ENCODE data around the gene OSBPL9.
"Not testable (repeated sequence)": the region's sequence is repeated elsewhere in the genome, so short reads cannot be mapped to it uniquely, and the experiment has no call there.

The OSBPL9 gene

DNA sequence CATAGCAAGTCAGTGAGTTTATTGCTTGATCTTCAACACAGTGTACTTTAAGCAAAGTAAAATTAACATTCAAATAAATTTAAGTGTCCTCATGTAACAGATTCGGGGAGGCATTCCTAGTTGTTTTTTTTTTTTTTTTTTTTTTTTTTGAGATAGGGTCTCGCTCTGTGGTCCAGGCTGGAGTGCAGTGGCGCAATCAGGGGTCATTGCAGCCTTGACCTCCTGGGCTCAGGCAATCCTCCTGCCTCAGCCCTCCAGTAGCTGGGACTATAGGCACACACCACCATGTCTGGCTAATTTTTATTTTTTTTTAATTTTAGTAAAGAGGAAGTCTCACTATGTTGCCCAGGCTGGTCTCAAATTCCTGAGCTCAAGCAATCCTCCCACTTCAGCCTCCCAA lies 22.8 kb downstream of the OSBPL9 start:
- no peak for DNase-seq

DNA sequence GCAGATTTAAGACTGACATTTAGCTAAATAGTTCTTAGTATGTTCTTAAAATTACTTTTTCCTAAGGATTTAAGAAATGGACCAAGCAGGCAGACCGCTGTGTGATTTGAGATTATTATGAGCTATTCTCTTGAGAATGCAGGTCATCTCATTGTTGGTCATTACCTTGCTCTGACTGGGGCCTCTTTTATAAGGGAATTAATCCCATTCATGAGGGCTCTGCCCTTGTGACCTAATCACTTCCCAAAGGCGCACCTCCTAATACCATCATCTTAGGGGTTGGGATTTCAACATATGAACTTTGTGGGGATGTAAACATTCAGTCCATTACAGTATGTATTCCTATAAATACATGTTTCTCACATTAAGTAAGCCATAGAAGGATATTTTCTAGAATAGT lies 24.2 kb downstream of the OSBPL9 start:
- DNase-seq: no peak

DNA sequence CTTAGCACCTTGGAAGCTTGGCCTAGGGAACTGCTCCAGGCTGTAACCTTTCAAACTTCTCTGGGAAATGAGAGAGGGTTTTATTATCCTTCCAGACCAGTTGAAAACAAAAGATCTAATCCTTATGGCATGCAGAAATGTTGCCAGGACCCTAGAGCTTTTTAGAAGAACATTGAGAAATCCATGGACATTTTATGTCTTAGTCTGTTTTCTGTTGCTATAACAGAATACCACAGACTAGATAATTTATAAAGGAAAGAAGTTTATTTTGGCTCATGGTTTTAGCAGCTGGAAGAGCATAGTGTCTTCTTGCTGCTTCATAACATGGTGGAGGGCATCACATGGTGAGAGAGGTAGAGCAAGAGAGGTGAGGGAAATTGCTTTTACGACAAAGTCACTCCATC lies 25.8 kb downstream of the OSBPL9 start:
- peak; percentile 90 for DNase-seq

DNA sequence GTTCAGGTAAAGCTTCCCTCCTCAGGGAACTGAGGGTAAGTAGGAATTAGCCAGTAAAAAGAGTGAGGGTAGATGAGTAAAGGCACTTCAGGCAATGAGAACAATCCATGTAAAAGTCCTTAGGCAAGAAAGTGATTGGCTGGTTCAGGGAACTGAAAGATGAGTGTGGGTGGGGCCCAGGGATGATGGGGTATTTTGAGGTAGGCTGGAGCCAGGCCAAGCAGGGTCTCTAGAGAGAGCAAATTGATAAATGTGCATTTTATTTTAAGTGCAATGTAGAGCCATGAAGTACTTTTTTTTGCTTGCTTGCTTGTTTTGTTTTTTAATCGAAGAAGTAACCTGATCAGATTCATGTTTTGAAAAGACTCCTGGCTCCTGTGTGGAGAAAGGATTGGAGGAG lies 26.5 kb downstream of the OSBPL9 start:
- no peak for DNase-seq

DNA sequence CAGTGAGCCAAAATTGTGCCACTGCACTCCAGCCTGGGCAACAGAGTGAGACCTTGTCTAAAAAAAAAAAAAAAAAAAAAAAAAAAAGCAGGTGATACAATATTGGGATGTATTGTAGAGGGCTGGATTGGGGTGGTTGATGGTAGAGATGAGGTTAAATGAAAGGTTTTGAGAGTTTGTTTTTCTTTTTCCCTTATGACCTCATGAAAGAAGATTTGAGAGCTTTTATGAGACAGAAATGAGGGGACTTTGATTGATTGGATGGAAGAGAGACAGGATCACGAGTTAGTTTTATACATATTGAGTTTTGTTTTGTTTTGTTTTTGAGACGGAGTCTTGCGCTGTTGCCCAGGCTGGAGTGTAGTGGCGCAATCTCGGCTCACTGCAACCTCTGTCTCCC lies 27.1 kb downstream of the OSBPL9 start:
- no peak for DNase-seq

DNA sequence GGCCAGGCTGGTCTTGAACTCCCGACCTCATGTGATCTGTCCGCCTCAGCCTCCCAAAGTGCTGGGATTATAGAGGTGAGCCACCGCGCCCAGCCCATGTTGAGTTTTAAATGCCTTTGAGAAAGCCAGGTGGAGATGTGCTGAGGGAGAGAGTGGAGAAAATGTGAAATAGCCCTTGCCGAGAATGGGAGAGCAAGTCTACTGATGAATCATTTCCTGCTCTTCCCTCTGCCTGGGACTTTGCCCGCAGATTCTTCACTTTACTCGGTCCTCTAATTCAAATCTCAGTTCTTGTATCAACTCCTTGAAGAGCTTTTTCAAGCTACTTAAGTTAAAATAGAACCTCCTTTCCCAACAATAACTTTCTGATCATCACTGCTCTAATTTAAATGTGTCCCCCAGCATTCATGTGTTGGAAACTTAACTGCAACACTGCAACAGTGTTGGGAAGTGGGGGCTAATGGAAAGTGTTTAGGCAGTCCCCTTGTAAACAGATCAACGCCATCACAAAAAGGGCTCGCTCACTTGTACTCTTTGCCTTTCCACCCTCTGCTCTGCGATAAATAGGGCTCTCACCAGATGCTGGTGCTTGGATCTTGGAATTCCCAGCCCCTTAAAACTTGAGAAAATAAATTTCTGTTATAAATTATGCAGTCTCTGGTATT lies 27.8 kb downstream of the OSBPL9 start:
- peak; percentile 84 for DNase-seq

DNA sequence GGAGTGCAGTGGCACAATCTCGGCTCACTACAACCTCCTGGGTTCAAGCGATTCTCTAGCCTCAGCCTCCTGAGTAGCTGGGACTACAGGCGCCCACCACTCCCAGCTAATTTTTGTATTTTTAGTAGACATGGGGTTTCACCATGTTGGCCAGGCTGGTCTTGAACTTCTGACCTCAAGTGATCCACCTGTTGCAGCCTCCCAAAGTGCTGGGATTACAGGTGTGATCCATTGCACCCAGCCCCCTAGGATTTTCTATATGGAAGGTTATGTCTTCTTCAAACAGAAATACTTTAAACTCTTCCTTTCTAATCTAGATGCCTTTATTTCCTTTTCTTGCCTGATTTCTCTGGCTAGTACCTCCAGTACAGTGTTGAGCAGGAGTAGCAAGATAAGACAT lies 29.7 kb downstream of the OSBPL9 start:
- DNase-seq: not testable (repeated sequence)

DNA sequence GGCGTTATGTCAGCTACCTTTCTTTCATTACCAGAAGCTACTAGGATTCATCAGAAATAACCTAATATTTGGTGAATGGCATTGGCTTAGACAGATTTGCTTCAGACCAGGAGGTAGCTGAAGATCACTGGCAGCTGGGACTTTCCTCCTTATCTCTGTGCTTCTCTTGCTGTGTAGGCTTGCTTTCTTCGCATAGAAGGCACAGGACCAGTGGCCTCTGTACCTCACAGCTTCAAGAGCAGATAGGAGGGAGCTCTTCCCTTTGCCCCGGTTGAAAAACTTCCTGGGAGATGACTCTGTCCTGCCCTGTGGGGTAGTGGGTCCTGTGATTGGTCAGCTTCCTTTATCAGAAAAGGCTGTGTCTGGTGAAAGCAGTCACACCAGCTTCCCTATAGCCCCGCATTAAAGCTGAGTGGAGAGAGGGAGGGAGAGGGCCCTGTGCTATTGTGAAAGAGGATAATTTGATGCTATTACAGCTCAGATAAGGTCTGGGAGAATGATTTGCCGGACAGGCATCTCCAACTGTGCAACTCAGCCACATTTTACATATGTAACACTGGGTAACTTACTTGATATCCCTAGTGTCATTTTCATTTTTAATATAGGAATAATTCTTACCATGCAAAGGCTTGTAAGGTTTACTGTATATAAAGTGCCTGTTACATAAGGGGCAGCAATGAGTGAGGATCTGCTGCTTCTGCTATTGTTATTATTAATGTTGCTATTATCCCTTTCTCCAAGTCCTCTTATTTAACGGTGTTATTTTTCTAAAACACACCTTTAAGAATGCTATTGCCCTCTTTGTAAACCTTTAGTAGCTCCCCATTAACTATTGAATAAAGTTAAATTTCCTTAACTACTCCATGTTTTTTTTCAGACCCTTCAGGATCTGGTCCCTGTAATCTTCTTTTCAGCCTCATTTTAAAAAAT lies 31.6 kb downstream of the OSBPL9 start:
- peak; percentile 72 for DNase-seq

DNA sequence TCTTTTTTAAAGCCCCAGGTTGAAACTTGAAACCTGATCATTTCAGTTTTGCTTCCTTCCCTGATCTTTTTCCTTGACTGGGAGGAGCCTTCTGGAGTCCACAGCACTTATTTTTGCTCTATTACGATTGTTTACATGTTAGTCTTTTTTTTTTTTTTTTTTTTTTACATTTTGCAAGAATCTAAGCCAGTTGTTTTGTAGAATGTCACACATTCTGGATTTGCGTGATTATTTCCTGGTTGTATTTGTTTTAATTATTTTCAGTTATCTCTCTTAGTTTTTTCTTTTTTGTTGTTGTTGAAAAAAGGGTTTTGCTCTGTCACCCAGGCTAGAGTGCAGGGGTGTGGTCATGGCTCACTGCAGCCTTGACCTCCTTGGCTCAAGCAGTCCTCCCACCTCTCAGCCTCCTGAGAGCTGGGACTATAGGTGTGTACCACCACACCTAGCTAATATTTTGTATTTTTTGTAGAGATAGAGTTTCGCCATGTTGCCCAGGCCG lies 32.8 kb downstream of the OSBPL9 start:
- DNase-seq: no peak

DNA sequence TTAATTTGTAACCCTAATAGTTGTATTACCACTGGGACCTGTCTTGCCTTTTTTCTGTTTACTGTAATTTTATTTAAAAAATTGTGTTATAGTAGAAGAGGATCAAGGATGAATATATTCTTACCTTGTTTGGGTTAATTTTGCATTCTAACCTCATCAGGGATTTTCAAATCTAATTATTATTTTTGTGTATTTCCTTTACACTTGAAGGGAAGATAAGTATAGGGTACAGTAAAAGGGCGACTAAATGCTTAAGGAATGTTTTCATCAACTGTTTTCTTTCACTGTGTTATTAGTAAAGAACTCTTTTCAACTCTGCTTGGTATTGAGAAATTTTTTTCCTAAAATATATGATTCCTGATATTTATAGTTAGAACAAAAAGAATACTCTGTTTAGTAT lies 33.3 kb downstream of the OSBPL9 start:
- DNase-seq: no peak

DNA sequence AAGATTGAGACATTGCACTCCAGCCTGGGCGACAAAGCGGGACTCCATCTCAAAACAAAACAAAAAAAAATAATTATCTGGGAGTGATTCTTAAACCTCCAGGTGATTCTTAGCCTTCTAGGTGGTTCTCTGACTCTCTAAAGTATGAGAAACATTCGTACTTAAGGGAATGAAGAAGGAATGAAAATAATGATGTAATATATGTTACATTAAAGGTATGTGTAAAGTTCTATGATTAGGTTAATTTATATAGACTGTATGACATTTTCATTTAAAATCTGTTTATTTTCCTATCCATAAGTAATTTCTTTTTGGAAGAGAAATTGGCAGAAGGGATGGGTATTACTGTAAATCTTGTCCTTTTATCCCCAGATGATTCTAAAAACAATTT lies 34.7 kb downstream of the OSBPL9 start:
- DNase-seq: no peak

DNA sequence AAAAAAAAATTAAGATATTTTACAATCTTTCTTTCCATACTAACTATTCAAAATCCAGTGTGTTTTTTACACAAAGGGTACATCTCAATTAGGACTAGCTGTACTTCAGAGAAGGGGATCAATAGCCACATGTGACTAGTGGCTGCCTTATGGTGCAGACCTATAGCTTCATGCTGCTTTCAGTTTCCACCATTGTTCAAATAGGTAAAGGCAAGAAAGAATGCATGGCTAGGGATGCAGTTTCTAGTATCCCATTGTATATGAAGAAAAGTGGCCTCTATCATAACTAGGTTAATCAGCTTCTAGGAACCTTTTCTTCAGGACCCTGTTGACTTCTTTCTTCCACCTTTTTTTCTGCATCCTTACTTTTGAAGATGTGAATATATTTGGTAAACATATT lies 35.7 kb downstream of the OSBPL9 start:
- DNase-seq: no peak

DNA sequence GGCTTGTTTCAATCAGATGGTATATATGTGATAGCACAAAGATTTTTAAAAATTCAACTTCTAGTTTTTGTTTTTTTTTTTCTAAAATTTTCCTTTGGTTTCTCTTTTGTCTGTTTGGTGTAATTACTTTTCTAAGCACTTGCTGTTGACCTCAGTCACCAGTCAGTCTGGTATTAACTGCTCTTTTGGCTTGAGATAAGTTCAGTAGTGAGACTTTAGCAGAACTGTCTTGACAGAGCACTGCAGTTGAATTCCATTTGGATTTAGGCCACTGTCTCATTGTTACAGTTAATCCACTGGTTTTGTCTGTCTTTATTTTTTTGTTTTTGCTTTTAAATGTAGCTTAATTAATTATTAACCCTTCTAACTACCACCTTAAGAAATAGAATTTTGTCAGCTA lies 36.2 kb downstream of the OSBPL9 start:
- DNase-seq: no peak

DNA sequence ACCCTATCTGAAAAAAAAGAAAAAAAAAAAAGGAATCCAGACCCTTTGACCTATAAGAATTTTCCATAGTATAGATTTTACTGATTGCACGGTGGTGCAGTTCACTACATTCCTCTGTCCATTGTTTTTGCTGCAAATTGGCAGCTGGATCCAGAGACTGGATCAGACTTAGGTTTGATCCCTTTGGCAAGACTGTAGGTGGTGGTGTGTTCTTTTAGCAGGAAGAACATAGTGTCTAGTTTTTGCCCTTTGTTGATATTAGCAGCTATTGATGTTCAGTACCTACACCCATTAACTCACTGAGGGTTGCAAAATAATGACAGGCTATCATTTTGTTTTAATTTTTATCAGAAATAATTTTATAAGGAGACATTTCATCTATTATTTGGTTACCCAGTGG lies 37.1 kb downstream of the OSBPL9 start:
- DNase-seq: no peak

DNA sequence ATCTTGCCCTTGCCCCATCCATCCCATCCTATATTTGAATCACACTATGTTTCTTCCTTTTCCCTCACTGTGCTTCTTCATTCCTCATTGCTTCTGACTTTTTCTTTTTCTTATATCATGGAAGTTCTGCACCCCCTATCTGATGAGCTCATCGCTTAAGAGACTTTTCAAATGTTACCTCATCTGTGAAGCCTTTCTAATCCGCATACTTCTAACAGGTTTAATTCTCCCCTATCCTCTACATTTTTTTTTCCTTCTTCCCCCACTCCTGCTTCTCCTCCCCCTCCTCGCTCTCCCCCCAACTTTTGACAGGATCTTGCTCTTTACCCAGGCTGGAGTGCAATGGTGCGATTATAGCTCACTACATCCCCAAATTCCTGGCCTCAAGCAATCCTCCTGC lies 39.5 kb downstream of the OSBPL9 start:
- DNase-seq: no peak

DNA sequence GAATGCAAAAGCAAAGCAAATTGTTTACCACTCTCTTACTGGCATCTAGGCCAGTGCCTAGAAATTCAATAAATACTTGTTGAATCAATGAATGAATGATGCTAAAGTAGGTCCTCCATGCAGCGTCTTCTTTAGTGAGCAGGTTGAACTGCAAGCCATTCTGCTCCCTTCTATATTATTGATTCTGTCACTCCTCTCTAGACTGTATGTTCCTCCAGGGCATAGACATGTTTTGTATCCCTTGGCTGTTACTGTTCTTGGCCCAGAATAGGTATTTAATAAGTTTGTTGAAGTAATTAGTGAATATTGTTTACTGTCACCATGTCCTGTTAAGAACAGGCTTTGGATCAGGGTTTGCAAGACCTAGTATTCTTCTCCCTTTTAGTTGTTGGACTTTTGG lies 43.7 kb downstream of the OSBPL9 start:
- DNase-seq: no peak

DNA sequence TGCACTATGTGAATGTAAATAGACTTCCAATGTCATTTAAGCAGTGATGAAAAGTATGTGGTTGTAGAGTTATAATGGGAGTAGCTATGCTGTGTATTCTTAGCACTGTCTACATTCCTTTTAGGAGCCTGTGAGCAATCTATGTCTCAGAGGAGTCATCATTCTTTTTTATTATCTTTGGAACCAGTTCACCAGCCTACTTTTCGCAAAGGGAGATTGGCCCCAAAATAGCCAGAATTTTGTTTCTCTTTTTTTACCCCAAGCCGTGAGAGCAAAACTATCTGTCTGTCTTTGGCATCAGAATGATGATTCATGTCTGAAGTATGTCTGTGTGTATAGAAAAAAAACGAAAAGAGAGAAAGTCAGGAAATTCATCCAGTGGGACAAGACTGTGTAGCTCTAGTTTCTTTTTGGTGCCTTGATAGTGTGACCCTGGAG lies 44.2 kb downstream of the OSBPL9 start:
- peak; percentile 95 for DNase-seq

DNA sequence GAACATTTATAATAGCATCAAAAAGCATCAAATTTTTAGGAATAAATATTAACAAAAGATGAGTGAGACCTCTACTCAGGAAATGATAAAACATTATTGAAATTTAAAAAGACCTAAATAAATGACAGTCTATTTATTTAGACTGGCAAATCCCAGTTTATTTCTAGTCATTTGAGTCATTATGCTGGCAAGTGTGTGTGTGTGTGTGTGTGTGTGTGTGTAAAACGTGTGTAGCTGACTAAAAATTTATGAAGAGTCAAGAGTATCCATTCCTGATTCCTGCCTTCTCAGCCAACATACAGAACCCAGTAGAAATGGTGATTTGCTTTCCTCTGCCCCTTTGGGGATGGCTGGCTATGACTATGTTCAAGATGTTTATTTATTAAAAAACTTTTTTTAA lies 46.2 kb downstream of the OSBPL9 start:
- DNase-seq: peak; percentile 26

DNA sequence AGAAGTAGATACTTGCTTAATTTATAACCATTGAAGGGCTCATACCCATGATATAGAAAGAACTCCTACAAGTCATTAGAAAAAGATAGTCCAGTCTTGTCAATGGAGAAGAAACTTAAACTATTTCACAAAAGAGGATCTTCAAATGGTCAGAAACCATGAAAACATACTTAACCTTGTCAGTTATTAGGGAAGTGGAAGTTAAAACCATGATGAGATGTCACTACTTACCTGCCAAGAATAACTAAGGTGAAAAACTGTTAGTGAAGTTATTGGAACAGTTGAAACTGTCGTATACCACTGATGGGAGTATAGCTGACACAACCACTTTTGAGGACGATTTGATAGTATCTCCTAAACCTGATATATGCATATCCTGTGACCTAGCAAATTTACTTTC lies 46.8 kb downstream of the OSBPL9 start:
- no peak for DNase-seq

DNA sequence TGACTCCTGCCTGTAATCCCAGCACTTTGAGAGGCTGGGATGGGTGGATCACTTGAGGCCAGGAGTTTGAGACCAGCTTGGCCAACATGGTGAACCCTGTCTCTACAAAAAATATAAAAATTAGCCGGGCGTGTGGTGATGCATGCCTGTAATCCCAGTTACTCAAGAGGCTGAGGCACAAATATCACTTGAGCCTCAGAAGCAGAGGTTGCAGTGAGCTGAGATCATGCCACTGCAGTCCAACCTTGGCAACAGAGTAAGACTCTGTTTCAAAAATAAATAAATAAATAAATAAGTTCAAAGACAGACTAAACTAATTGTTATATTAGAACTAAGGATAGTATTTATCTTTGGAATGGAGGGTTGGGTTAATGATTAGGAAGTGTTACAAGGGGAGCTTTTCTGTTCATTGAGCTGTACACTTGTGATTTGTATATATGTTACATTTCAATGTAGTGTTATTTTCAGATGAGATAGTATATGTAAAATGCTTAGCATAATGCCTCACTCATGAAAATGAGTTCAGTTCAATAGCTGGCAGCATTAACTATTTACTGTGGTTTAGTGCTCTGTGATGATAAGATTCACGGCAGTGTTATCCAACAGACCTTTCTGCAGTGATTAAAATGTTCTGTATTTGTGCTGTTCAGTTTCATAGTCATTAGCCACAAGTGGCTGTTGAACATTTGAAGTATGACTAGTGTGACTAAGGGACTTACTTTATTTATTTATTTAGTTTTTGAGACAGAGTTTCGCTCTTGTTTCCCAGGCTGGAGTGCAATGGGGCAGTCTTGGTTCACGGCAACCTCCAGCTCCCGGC lies 47.7 kb downstream of the OSBPL9 start:
- DNase-seq: peak; percentile 46

DNA sequence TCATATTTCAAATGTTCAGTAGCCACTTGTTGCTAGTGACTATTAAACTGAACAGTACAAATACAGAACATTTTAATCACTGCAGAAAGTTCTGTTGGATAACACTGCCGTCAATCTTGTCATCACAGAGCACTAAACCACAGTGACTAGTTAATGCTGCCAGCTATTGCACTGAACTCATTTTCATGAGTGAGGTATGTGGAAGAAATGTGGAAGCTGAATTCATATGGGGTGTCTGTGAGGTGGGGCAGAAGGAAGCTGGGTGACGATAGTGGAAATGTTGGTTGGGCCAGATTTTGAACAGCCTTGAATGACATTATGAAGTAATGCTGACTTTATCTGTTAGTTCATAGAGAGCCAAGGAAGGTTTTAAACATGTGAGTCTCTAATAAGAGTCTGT lies 49.6 kb downstream of the OSBPL9 start:
- peak; percentile 72 for DNase-seq

DNA sequence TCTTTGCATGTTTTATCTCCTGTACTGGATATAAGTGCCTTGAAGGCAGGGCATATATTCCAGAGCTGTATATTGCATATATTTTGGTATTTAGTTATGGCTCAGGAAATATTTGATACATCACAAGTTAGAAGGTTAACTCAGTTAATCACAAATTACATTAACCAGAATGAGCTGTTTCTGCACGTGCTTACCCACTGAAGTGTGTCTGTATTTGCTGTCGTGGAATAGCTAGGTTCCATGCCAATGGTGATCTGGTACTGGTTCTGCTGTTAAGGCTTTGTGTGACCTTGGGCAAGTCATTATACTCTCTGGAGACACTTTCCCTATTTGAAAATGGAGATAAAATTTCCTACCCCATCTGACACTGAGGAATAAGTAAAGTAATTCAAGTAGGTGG lies 50.7 kb downstream of the OSBPL9 start:
- DNase-seq: no peak

DNA sequence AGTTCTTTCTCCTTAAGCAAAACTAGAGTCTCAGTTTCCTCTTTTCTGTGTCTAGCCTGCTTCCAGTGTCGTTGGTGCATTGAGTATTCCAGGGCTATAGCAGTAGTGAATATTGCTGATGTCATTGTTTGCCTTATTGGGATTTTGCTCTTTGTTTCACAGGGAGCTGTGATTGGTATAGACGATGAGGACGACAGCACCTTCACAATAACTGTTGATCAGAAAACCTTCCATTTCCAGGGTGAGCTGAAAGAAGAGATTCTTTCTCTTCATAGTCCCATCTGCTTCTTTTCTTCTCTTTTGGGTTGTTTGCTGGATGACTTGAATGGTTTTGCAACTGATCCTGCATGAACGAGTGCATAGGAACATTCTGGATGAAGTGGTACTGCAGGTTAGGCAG lies 52.4 kb downstream of the OSBPL9 start:
- DNase-seq: no peak
